ENCODE data around the gene INTU.
"Not testable (repeated sequence)": the region's sequence is repeated elsewhere in the genome, so short reads cannot be mapped to it uniquely, and the experiment has no call there.

INTU gene

DNA sequence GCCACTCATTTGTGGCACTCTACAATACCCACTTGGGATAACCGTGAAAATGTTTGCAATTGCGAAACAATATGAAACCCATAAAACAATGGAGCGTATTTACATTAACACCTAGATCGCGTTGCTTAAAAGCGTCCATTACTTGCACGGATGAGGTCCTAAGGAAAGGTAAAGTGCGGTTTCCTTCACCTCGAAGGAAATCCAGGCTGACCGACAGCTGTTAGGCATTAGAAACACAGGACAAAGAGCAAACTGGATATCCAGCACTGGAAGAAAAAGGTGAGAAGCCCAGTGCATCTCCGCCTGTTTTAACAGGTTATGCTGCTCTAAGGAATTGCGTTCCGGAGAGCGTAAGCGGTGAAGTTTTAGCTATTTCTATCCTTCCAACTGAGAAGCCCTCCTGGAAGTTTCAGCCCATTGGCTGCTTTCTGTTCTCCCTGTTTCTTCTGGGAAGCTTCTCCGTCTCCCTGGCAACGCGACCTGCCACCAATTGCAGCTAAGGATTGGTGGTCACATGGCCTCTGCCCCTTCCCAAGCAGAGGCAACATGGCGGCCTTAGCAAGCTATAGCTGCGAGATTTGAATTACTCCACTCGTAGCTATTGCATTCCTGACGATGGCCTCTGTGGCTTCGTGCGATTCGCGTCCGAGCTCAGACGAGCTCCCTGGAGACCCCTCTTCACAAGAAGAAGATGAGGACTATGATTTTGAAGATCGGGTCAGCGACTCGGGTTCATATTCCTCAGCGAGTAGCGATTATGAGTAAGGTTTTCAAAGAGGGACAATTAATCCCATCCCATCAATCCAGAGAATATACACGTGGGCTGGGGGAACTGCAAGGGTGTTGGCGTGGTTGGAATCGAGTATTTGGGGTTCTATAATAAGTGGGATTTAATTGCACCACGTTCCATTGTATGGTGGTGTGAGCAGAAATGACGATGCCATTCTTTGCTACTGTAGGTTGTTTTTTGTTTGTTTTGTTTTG lies at the start of gene INTU:
Gene INTU, plus strand, starts transcription at position 538 of the 984 bp plus-strand sequence. Its CDS starts 78 bp downstream, at position 616.
- DNase-seq: peak; percentile 21

DNA sequence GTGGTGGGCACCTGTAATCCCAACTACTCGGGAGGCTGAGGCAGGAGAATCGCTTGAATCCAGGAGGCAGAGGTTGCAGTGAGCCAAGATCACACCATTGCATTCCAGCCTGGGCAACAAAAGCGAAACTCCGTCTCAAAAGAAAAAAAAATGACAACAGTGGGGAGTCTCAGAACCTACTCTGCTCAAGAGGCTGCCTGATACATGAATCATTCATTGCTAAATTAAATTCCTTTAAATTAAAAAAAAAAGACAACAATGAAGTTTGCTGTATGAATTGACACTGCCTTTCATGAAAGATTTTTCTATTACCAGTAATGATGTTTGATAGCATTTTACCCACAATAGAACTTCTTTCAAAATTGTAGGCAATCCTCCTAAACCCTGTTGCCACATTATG lies 46.3 kb upstream of the INTU start:
- not testable (repeated sequence) for DNase-seq

DNA sequence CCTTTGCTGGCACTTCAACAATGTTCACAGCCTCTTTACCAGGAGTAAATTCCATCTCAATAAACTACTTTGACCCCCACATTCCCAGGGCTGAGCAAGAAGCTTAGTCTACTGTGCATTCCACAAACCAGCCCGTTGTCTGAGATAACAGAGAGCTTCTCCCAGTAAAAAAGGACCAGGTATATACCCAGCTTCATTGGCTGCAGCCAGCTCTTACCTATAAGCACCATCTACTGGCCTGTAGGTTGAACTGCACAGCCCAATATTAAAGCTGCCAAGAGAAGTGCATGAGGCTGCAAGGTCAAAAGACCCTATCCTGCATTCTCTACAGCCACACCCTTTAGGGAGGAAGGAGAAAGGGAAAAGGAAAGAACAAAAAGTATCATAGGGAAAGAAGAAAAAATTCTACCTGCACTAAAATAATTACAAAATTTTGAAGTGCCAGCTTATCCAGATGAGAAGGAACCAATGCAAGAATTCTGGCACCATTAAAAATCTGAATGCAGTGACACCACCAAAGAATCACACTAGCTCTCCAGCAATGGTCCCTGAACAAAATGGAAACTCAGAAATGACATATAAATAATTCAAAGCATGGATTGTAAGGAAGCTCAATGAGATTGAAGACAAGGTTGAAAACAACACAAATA lies 45.7 kb upstream of the INTU start:
- peak; percentile 2 for DNase-seq

DNA sequence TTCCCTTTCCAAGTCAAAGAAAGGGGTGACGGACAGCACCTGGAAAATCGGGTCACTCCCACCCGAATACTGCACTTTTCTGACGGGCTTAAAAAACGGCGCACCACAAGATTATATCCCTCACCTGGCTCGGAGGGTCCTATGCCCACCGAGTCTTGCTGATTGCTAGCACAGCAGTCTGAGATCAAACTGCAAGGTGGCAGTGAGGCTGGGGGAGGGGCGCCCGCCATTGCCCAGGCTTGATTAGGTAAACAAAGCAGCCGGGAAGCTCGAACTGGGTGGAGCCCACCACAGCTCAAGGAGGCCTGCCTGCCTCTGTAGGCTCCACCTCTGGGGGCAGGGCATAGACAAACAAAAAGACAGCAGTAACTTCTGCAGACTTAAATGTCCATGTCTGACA lies 43.6 kb upstream of the INTU start:
- not testable (repeated sequence) for DNase-seq

DNA sequence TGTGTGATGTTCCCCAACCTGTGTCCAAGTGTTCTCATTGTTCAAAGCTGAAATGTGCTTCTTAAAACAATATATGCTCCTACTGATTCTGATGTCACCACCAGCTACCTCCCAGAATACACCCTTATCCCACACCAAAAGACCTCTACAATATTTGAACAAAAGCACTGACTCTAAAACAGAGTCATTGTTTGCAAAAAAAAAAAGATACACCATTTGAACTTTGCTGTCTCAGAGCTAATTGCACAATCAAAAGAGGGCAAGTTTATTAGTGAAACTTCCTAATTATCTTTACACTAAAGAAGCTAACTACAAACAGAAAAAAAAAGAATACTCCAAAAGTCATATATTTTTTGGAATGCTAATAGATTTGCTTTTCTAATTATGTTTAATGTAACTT lies 34.1 kb upstream of the INTU start:
- DNase-seq: no peak

DNA sequence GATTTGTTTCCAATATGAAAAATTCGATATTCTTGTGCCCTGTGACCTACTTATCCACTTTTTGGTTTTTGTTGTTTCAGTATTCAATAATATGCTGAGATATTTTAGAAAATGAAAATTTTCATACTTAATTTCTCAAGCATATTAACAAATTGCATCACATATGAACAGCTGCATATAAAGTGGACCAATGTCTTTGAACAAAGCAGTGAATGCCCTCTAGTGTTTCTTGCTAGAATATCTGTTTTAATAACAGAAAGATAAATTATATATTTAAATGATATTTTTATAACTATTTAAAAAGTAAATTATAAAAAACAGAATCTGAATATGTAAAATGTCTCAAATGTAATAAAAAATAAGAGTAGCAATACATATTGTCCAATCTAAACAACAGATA lies 31.7 kb upstream of the INTU start:
- no peak for DNase-seq

DNA sequence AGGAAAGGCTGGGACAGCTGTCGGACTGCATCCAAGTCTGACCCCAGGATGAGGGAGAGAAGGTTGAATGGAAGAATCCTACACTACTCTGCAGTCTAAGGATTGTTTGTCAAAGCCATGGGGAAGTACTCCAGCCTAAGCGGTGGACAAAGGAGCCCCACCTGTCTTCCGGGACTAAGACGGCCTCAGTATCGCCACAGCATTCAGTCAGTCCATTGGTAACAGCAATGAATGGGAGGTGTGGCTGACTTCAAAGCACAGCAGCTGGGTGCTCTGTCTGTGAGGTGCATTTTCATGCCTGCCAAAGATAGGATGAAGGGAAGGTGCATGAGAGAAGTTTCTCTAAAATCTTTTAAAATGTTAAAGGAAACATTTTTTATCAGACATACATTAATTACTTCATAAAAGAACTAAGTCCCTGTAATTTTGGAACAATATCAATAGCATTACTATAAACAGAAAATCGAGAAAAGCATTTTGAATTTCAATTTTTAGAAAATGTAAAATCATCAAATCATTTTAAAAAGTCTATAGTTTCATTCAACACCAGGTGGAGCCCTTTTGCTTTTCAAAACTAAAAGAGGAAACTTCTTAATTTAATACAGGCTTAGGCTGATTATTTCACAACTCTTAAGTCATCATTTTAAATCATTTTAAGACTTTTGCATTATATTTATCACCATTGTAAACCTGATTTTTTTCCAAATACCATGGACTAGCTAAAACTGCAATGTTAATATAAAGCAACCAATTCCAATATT lies 27.6 kb upstream of the INTU start:
- DNase-seq: peak; percentile 1

DNA sequence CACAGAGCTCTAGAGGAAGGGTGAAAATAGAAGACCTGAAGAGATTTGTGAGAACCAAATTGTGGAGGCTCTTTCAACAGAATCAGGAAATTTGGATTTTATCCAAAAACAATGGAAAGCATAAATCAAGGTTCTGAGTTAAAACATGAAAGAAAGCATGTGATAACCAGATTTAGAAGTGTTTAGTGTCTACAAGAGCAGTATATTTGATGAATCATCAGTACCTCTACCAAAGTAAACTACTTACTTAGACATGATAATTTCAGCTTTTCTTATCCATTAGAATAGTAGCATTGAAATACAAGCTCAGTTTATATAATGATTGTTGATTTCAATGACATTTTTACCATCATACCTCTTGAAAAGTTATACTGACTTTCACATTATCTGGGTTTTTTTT lies 25.9 kb upstream of the INTU start:
- no peak for DNase-seq

DNA sequence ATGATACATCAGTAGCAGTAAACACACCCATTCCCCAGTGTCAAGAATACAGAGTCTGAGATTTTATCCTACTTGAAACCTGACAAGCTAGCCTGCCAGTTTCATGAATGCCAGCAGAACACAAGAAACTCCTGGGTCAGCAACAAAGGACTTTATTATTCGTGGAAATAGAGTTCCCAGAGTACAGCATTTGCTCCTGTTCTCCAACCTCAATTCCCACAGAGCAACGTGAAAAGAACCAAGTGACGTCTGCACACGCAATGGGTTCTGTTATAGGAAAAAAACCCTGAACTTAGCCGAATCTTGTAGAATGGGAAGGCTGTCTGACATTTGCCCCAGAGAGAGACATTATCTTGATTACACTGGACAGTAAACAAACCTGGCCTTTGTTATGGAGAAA lies 23.3 kb upstream of the INTU start:
- no peak for DNase-seq

DNA sequence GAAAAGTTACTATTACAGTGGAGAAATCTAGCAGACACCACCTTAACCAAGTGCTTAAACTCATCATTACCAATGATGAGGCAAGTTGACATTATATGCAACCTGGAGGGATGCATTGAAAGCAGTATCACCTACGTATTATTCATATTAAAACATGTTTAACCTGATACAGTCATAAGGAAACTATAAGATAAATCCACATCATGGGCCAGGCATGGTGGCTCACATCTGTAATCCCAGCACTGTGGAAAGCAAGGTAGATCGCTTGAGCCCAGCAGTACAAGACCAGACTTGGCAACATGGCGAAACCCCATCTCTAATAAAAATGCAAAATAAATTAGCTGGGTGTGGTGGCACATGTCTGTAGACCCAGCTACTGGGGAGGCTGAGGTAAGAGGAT lies 22.3 kb upstream of the INTU start:
- no peak for DNase-seq

DNA sequence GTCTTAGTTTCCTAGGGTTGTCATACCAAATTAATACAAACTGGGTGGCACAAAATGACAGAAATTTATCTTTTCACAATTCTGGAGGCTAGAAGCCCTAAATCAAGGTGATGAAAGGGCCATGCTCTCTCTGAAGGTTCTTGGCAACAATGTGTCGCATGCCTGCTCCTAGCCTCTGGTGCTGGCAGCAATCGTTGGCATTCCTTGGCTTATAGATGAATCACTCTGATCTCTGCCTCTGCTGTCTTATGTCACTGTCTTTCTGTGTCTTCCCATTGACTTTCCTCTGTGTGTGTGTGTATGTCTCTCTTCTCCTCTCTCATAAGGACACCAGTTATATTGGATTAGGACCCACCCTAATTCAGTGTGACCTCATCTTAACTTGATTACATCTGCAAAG lies 15.9 kb upstream of the INTU start:
- no peak for DNase-seq

DNA sequence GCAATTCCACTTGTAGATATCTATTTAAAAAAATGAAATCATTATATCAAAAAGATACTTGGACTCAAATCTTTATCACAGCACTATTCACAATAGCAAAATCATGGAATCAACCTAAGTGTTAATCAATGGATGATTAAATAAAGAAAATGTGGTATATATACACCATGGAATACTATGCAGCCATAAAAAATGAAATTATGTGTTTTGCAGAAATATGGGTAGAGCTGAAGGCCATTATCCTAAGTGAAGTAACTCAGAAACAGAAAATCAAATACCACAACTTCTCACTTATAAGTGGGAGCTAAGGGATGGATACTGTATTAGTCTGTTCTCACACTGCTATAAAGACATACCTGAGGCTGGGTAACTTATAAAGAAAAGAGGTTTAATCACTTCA lies 14.3 kb upstream of the INTU start:
- no peak for DNase-seq

DNA sequence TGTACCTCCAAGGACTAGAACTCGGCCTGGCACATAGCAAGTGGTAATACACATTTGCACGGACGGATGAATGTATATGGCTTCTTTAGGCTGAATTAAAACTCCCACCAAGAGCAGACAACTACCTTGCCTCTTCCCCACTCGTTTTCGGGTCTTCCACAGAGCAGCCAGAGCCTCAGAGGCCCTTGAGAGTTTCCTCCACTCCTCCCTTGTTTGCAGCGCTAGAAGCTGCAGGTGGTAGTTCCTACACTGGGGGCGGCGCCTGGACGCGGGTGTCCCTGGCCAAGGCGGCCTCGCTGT lies 10.2 kb upstream of the INTU start:
- DNase-seq: no peak

DNA sequence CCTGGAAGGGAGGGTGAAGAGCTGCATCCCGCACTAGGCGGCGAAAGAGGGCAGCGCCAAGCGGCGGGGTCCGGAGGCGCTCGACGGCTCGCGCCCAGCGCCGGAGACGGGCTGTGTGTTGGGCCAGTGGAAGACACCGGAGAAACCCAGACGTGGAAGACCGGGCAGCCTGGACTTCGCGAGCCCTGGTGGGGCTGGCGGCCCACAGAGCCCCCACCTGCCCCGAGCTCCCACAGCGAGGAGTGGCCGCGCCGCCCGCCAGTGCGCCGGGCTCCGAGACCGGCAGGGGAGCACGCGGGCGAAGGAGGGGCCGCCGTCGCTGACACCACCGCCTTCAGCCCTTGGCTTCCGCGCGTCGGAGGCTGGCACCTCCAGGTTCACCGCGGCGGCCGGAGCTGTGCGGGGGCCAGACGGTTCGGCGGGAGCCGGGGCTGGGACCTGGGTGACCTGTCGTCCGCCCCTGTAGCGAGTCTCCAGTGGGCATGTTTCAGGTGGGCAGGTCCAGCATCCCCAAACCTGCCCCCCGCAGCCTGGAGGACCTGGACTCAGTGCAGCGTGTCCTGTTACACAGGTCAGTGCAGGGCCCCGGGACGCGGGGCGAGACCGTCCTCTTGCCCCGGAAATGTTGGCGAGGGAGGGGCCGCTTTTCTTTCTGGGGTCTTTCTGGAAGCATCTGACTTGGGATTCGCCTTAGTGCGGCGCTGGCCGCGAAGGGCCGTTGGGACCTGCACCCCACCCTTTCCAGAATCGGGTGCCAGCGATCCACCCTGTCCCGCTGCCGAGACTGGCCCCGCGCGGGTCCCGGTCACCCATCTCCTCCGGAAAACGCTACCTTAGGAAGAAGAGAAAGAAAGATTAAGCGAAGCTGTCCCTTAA lies 9.6 kb upstream of the INTU start:
- no peak for DNase-seq

DNA sequence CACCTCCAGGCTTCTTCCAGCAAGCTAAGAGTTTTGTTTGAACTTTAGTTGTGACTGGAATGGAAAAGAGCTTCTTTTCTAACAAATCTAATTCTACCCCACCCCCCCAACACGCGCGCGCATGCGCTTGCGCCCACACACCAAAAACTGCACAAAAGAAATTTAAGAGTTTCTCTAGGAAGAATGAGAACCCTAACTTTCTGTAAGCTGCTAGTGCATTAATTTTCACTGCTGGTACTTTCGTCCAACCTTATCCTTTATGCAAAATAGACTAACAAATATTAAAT lies 9.0 kb upstream of the INTU start:
- DNase-seq: no peak

DNA sequence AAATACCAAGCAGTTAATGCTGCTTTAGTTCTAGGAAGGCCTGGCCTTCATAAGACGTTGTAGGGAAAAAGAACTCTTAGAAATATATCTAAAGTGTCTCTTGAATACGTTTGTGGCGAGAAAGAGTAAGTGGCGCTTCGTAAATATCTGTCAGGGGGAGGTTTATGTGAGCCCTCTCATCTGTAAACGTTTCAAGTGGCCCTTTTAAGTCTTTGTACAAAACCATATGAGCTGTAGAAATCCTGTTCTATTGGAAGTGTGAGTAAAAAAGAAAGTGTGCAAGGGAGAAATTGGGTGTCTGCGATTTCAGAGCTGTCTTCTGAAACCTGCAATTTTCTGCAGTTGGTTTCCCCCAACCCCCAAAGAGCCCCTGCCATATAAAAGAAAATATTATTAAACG lies 8.6 kb upstream of the INTU start:
- DNase-seq: no peak

DNA sequence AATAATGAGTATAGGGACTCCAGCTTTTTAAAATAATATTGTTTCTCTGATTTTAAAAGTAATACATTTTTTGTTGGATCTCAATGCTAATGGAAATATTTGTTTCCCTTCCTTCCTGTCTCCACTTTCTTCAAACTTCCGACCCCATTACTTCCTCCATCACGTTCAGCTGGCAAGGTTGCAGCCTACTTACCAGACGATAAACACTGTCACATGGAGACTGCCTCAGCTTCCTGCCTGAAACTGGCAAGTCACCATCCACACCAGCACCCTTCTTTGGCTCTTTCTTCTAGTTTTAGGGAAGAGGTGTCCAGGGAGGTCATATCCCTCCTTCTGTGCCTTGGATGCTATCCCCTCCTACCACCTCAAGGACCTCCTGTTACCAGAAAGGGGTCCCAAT lies 3.4 kb upstream of the INTU start:
- no peak for DNase-seq

DNA sequence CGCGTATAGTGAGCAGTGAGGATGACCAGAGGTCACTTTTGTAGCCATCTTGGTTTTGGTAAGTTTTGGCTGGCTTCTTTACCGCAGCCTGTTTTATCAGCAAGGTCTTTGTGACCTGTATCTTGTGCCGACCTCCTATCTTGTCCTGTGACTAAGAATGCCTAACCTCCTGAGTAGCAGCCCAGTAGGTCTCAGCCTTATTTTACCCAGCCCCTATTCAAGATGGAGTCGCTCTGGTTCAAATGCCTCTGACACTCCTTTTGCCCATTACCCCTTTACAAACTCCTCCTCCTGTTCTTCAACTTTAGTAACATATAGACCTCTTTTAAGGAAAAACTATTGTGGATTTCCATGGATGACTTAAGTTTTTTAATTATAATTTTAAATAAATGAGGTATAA lies 2.6 kb upstream of the INTU start:
- no peak for DNase-seq

DNA sequence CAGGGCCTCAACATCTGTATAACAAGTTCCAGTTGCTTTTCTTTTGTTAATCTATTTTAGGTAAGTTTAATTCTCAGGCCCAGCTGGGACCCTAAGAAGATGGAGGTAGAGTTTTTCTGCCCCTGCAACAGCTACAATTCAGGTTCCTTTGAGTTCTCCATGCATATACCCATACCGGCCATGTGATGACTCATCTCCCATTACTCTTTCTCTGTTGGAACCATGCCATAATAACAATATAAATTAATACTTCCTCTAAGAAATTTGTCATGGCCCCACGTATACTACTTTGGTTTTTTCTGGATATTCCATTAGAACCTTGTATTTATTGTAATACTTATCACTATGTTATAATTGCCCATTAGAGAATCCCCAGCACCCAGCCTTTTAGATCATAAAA lies 1.3 kb upstream of the INTU start:
- DNase-seq: no peak

DNA sequence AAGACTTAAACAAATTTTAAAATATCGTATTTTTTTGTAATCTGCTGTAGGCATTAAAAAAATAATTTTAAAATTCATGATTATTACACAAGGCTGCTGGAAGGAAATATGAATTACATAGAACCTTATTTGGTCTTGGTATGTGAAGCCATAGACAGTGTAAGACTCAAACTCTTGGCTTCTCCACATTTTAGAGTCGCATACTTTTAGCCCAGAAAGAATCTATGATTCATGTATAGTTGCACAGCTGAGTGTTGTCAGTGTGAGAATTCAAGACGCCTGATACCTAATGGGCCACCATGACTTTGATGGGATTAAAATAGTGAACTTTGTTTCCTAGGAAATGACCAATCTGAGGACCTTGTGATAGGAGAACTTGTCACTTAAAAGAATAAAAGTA lies 1.4 kb downstream of the INTU start:
- DNase-seq: no peak

DNA sequence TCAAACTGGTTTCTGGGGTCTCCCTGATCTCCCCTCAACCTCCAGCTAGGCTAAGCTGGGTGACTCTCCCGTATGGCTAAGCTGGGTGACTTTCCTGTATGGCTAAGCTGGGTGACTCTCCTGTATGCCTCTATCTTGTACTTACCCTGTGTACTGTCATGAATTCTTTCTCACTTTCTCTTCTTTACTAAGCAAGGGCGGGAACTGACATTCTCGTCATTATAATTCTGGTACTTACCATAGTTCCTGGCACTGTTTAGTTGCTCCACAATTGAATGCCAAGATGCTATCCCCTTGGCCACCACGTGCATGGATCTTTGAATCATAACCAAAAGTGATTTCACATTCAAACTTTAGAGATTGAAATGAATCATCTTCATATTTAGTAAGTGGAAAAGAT lies 8.8 kb downstream of the INTU start:
- no peak for DNase-seq

DNA sequence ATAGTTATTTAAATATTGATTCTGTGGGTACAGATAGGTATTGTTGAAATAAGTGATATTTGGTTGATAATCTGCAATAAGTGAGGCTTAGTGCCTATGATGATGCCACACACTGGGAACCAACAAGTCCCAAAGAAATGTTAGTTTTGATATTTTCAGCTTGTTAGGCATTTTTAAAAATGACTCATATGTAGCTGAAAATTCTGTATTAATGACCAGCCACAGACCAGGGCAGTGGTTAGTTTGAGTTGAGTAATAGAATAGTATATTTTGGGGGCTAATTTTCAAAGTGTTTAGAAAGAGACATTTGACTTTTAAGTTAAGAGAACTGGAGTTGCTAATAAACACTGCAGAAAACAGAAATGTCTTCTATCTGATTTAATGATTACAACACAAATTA lies 9.4 kb downstream of the INTU start:
- no peak for DNase-seq

DNA sequence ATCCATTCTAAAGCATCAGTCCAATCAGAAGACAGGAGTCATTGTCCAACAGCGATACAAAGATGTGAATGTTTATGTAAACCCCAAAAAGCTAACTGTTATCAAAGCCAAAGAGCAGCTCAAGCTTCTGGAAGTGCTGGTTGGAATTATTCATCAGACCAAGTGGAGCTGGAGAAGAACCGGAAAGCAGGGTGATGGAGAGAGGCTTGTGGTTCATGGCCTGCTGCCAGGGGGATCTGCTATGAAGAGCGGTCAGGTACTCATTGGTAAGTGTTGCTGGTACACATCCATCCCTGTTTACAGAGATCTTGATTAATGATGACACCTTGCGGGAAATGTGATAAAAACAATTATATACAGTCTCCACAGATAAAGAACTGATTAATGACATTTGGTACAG lies 11.0 kb downstream of the INTU start:
- no peak for DNase-seq
